H9 (cell line): ENCODE results near the gene INO80. TPM values are rescaled to one million over a fixed set of nuclear protein-coding genes. Genes with fewer than 3 reads are reported as not detected.

ENCODE experiments used
- DNase-seq: peaks from one replicate; pipeline ENCODE4 v3.0.0-alpha.2; 2017
- H2AFZ ChIP-seq: one replicate; pipeline ENCODE4 v1.6.1; 2013; ENCODE audit warnings: mild to moderate bottlenecking, low read length, control low read depth, moderate library complexity
- H2AK5ac ChIP-seq: 2 replicates; pipeline ENCODE4 v1.6.1; 2013; ENCODE audit warnings: low read length, control low read depth, mixed read lengths; ENCODE audit not compliant: insufficient read length
- H2BK120ac ChIP-seq: one replicate; pipeline ENCODE4 v1.6.1; 2013; ENCODE audit warnings: low read depth, mild to moderate bottlenecking, low read length, control low read depth, inconsistent platforms; ENCODE audit not compliant: poor library complexity, severe bottlenecking
- H2BK12ac ChIP-seq: 2 replicates; pipeline ENCODE4 v1.6.1; 2013; ENCODE audit warnings: low read length, control low read depth, mixed read lengths, low read depth; ENCODE audit not compliant: insufficient read length
- H2BK15ac ChIP-seq: 2 replicates; pipeline ENCODE4 v1.6.1; 2013; ENCODE audit warnings: low read depth, low read length, control low read depth
- H2BK20ac ChIP-seq: one replicate; pipeline ENCODE4 v1.6.1; 2013; ENCODE audit warnings: low read depth, mild to moderate bottlenecking, low read length, control low read depth, inconsistent platforms; ENCODE audit not compliant: poor library complexity, severe bottlenecking
- H2BK5ac ChIP-seq: 2 replicates; pipeline ENCODE4 v1.6.1; 2013; ENCODE audit warnings: low read length, control low read depth, mixed read lengths; ENCODE audit not compliant: insufficient read length
- H3K14ac ChIP-seq: 2 replicates; pipeline ENCODE4 v1.6.1; 2013; ENCODE audit warnings: low read length, control low read depth; ENCODE audit not compliant: insufficient read depth
- H3K18ac ChIP-seq: 2 replicates; pipeline ENCODE4 v1.6.1; 2013; ENCODE audit warnings: low read depth, mild to moderate bottlenecking, mixed read lengths, low read length, control low read depth; ENCODE audit not compliant: insufficient read length
- H3K23ac ChIP-seq: 2 replicates; pipeline ENCODE4 v1.6.1; 2013; ENCODE audit warnings: low read length, control low read depth, mixed read lengths, low read depth; ENCODE audit not compliant: insufficient read length
- H3K23me2 ChIP-seq: 2 replicates; pipeline ENCODE4 v1.6.1; 2013; ENCODE audit warnings: low read depth, mild to moderate bottlenecking, mixed read lengths, low read length, control low read depth; ENCODE audit not compliant: insufficient read length, poor library complexity, severe bottlenecking
- H3K27ac ChIP-seq: 2 replicates; pipeline ENCODE4 v1.5.1; 2013; ENCODE audit warnings: low read length, control low read depth, mixed read lengths, low read depth; ENCODE audit not compliant: insufficient read length
- H3K27me3 ChIP-seq: 2 replicates; pipeline ENCODE4 v1.6.1; 2013; ENCODE audit warnings: low read length, control low read depth, inconsistent platforms; ENCODE audit not compliant: insufficient read depth
- H3K4ac ChIP-seq: 2 replicates; pipeline ENCODE4 v1.6.1; 2013; ENCODE audit warnings: low read depth, mild to moderate bottlenecking, control low read depth, inconsistent platforms, low read length, moderate library complexity
- H3K4me1 ChIP-seq: 2 replicates; pipeline ENCODE4 v1.6.1; 2013; ENCODE audit warnings: low read length, control low read depth, inconsistent platforms; ENCODE audit not compliant: insufficient read depth
- H3K4me2 ChIP-seq: 2 replicates; pipeline ENCODE4 v1.6.1; 2013; ENCODE audit warnings: low read length, control low read depth, mixed read lengths; ENCODE audit not compliant: insufficient read length, insufficient read depth
- H3K56ac ChIP-seq: 2 replicates; pipeline ENCODE4 v1.6.1; 2013; ENCODE audit warnings: low read depth, mild to moderate bottlenecking, mixed read lengths, low read length, control low read depth; ENCODE audit not compliant: insufficient read length
- H3K79me1 ChIP-seq: 2 replicates; pipeline ENCODE4 v1.6.1; 2013; ENCODE audit warnings: low read depth, mild to moderate bottlenecking, moderate library complexity, low read length, control low read depth, inconsistent platforms; ENCODE audit not compliant: insufficient read depth, poor library complexity, severe bottlenecking
- H3K79me2 ChIP-seq: 2 replicates; pipeline ENCODE4 v1.6.1; 2013; ENCODE audit warnings: low read length, control low read depth, inconsistent platforms; ENCODE audit not compliant: insufficient read depth
- H3K9ac ChIP-seq: 2 replicates; pipeline ENCODE4 v1.6.1; 2013; ENCODE audit warnings: low read length, control low read depth, mixed read lengths; ENCODE audit not compliant: insufficient read length; ENCODE audit errors: extremely low read depth
- H3K9me3 ChIP-seq: one replicate; pipeline ENCODE4 v1.6.1; 2013; ENCODE audit warnings: low read depth, low read length, inconsistent platforms; ENCODE audit not compliant: control insufficient read depth
- H3T11ph ChIP-seq: one replicate; pipeline ENCODE4 v1.6.1; 2013; ENCODE audit warnings: mild to moderate bottlenecking, low read length, control low read depth, inconsistent platforms
- H4K20me1 ChIP-seq: one replicate; pipeline ENCODE4 v1.6.1; 2013; ENCODE audit not compliant: control insufficient read depth, insufficient read length, insufficient read depth
- H4K5ac ChIP-seq: 2 replicates; pipeline ENCODE4 v1.6.1; 2013; ENCODE audit warnings: low read depth, mild to moderate bottlenecking, mixed read lengths, low read length, control low read depth; ENCODE audit not compliant: insufficient read length
- H4K8ac ChIP-seq: replicated peaks from 2 replicates; pipeline ENCODE4 v1.6.1; 2013; ENCODE audit warnings: low read length, control low read depth, mixed read lengths, low read depth; ENCODE audit not compliant: insufficient read length
- H4K91ac ChIP-seq: 2 replicates; pipeline ENCODE4 v1.6.1; 2013; ENCODE audit warnings: low read depth, mild to moderate bottlenecking, moderate library complexity, mixed read lengths, low read length, control low read depth; ENCODE audit not compliant: insufficient read length
- H3K27ac Mint-ChIP-seq, 3 experiments: 2 replicates in 2 of 3; 3 replicates in 1 of 3; pipeline ENCODE4 v1.8.0; 2020 to 2021; ENCODE audit warnings: mixed read lengths in 3 of 3, mild to moderate bottlenecking in 1 of 3, moderate library complexity in 1 of 3
- H3K27me3 Mint-ChIP-seq: 2 replicates; pipeline ENCODE4 v1.8.0; 2021; ENCODE audit warnings: low read depth, mild to moderate bottlenecking, moderate library complexity, mixed read lengths
- H3K36me3 Mint-ChIP-seq, 3 experiments: 2 replicates in 2 of 3; 3 replicates in 1 of 3; pipeline ENCODE4 v1.8.0; 2020 to 2021; ENCODE audit warnings: low read depth in 3 of 3, mixed read lengths in 3 of 3; ENCODE audit not compliant: insufficient read depth in 1 of 3
- H3K4me1 Mint-ChIP-seq, 2 experiments: 2 replicates each; pipeline ENCODE4 v1.8.0; 2020; ENCODE audit warnings: mixed read lengths in 2 of 2
- H3K4me3 Mint-ChIP-seq, 2 experiments: 2 replicates in 1 of 2; 3 replicates in 1 of 2; pipeline ENCODE4 v1.8.0; 2020 to 2021; ENCODE audit warnings: mild to moderate bottlenecking in 2 of 2, mixed read lengths in 2 of 2, moderate library complexity in 1 of 2
- H3K9me3 Mint-ChIP-seq, 2 experiments: 2 replicates in 1 of 2; 3 replicates in 1 of 2; pipeline ENCODE4 v1.8.0; 2020; ENCODE audit warnings: mild to moderate bottlenecking in 2 of 2, mixed read lengths in 2 of 2, moderate library complexity in 1 of 2
- CTCF ChIP-seq: fragments of 200-600 bp; sonication (generic); conservative IDR thresholded peaks from 3 replicates; pipeline ENCODE4 v1.8.0; 2021; ENCODE audit warnings: antibody characterized with exemption, mild to moderate bottlenecking
- WGBS: extraction: QIAGEN DNeasy Blood & Tissue Kit; methylation state at CpG from one replicate; pipeline ENCODE4 v1.1.7; 2013; ENCODE audit warnings: missing lambda C conversion rate, low lambda C conversion rate, mixed read lengths; ENCODE audit not compliant: insufficient read length; ENCODE audit errors: extremely low coverage; 5-methylcytosine and 5-hydroxymethylcytosine counted together
- total RNA-seq: library from RNA; stranded (reverse); gene quantifications from 2 replicates; pipeline ENCODE4 v1.2.1, GENCODE V29; 2021

INO80 gene
- total RNA-seq, 1 experiment from 2014 or later, result 29.2 TPM

GRCh38 chr15:41032079-41032328 lies 84.1 kb downstream of the INO80 start:
- Histone ChIP-seq H3K9me3 (no peaks in the 10 kb centered on the region), H3K23me2 (no peaks in the 10 kb centered on the region), H3K79me1 (no peaks in the 10 kb centered on the region), H3K27me3 (no peaks in the 10 kb centered on the region), H3K27ac (no peak overlapping the region), H2AK5ac (no peak overlapping the region), H2BK20ac (no peak overlapping the region), H2BK12ac (no peak overlapping the region), H2BK120ac (no peak overlapping the region), H2AFZ (no peak overlapping the region), H3K14ac (no peak overlapping the region), H3K79me2 (no peaks in the 10 kb centered on the region), H4K5ac (no peak overlapping the region), H3K9ac (no peak overlapping the region), H4K91ac (no peak overlapping the region), H2BK5ac (no peak overlapping the region), H2BK15ac (no peak overlapping the region), H3K4me2 (no peak overlapping the region), H3K4me1 (no peaks in the 10 kb centered on the region), H3T11ph (no peak overlapping the region), H3K56ac (no peak overlapping the region), H4K8ac (no peak overlapping the region), H3K4ac (no peak overlapping the region), H3K18ac (no peak overlapping the region), H3K23ac (no peak overlapping the region), H4K20me1 (no peaks in the 10 kb centered on the region)
- Mint-ChIP-seq H3K36me3 (peaks cover 4 to 25% (median 16%) of the 10 kb centered on the region in 3 experiments; a peak in 5 of 7 replicates), H3K9me3 (no peaks in the 10 kb centered on the region), H3K27ac (peak overlapping the region in 1 of 3 experiments; percentile 74; a peak in 1 of 7 replicates), H3K4me3 (no peak overlapping the region), H3K27me3 (no peaks in the 10 kb centered on the region), H3K4me1 (no peaks in the 10 kb centered on the region; a peak in 1 of 4 replicates)
- TF ChIP-seq CTCF, result no peak
- no peak for DNase-seq
- no CpG with 5 or more reads among the region's 1 CpG for whole genome bisulfite sequencing
